Measurements from ENCODE around the gene RPF1. TPM values are rescaled to one million over a fixed set of nuclear protein-coding genes. Genes with fewer than 3 reads are reported as not detected.

The RPF1 gene
- total and polyA plus RNA-seq, 2 of the 4 experiments (the other 2 are of a cell fraction): 28.4 to 30.3 TPM

DNA sequence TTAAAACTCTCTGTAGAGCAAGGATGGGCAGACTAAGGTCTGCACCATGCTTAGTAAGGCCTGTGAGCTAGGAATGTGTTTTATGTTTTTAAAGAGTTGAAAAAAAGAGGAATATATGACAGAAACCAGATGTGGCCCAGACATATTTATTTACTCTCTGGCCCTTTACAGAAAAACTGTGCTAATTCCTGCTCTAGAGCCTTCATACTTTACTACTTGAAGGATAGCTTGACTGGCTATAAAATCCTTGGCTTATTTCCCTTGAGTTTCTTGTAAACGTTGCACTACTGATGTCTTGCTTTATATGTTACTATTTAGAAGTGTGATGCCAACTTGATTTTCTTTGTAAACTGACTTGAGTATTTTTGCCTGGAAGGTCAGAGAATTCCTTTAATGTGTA, 61.7 kb downstream of the RPF1 start:
- TF ChIP-seq RFX5 (IDR thresholded peaks at IDR 0.05; ENCODE audit: low read depth, low read length): no peak
- TF ChIP-seq NFE2L2 (IDR thresholded peaks at IDR 0.05; ENCODE audit: low read depth, low read length): no peak
- TF ChIP-seq RCOR1 (IDR thresholded peaks at IDR 0.05; ENCODE audit: insufficient replicate concordance, low read length): no peak
- TF ChIP-seq, protein P1, sequence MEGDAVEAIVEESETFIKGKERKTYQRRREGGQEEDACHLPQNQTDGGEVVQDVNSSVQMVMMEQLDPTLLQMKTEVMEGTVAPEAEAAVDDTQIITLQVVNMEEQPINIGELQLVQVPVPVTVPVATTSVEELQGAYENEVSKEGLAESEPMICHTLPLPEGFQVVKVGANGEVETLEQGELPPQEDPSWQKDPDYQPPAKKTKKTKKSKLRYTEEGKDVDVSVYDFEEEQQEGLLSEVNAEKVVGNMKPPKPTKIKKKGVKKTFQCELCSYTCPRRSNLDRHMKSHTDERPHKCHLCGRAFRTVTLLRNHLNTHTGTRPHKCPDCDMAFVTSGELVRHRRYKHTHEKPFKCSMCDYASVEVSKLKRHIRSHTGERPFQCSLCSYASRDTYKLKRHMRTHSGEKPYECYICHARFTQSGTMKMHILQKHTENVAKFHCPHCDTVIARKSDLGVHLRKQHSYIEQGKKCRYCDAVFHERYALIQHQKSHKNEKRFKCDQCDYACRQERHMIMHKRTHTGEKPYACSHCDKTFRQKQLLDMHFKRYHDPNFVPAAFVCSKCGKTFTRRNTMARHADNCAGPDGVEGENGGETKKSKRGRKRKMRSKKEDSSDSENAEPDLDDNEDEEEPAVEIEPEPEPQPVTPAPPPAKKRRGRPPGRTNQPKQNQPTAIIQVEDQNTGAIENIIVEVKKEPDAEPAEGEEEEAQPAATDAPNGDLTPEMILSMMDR (conservative IDR thresholded peaks at IDR 0.05; ENCODE audit: low read depth, low read length): no peak
- TF ChIP-seq, protein P2, sequence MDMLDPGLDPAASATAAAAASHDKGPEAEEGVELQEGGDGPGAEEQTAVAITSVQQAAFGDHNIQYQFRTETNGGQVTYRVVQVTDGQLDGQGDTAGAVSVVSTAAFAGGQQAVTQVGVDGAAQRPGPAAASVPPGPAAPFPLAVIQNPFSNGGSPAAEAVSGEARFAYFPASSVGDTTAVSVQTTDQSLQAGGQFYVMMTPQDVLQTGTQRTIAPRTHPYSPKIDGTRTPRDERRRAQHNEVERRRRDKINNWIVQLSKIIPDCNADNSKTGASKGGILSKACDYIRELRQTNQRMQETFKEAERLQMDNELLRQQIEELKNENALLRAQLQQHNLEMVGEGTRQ (IDR thresholded peaks at IDR 0.05; ENCODE audit: low read depth, low read length): no peak
- TF ChIP-seq FOS (IDR thresholded peaks at IDR 0.05; ENCODE audit: low read depth, low read length): no peak
- no peak for TF ChIP-seq MXI1 (IDR thresholded peaks at IDR 0.05; ENCODE audit: borderline replicate concordance, low read depth, low read length)
- no peak for TF ChIP-seq MAFK (IDR thresholded peaks at IDR 0.05; ENCODE audit: low read depth, low read length)
- TF ChIP-seq, protein P3, sequence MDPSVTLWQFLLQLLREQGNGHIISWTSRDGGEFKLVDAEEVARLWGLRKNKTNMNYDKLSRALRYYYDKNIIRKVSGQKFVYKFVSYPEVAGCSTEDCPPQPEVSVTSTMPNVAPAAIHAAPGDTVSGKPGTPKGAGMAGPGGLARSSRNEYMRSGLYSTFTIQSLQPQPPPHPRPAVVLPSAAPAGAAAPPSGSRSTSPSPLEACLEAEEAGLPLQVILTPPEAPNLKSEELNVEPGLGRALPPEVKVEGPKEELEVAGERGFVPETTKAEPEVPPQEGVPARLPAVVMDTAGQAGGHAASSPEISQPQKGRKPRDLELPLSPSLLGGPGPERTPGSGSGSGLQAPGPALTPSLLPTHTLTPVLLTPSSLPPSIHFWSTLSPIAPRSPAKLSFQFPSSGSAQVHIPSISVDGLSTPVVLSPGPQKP (IDR thresholded peaks at IDR 0.05; ENCODE audit: borderline replicate concordance, low read depth, low read length): no peak
- no peak for TF ChIP-seq CEBPB (IDR thresholded peaks at IDR 0.05; ENCODE audit: low read depth, low read length)
- no peak for TF ChIP-seq RAD21 (IDR thresholded peaks at IDR 0.05; ENCODE audit: low read length)
- no peak for TF ChIP-seq BHLHE40 (IDR thresholded peaks at IDR 0.05; ENCODE audit: low read depth, low read length)
- no peak for TF ChIP-seq SMC3 (IDR thresholded peaks at IDR 0.05; ENCODE audit: low read depth, low read length)
- intact Hi-C loops (cut with micrococcal nuclease) (loop anchor here (2.0 kb wide), 1 partner anchor 98 kb away; no protein-coding TSS in a partner anchor), dilution Hi-C loops (cut with HindIII; ENCODE audit: low sequenced_read_pairs, unreplicated experiment) (no loop called here), in situ Hi-C loops (cut with MboI; ENCODE audit: low sequenced_read_pairs) (no loop called here)
- no peak overlapping the region for H2BK120ac ChIP-seq (ENCODE audit: low read depth, low read length)
- H3K36me3 ChIP-seq (ENCODE audit: control insufficient read depth, insufficient read depth, low read length): peaks cover 2% of the 10 kb centered on the region; the same call in 1 of the 2 replicates
- no peaks in the 10 kb centered on the region for H3K9me1 ChIP-seq (ENCODE audit: insufficient read depth, low read length)
- WGBS, 2 experiments (ENCODE audit: extremely low coverage in 2 of 2, insufficient read length in 1 of 2): no CpG with 5 or more reads among the region's 1 CpG
- DNase-seq (no peak), ATAC-seq (ENCODE audit: low read depth) (no peak; the same call in none of the 2 replicates)
- H3K23ac ChIP-seq (ENCODE audit: low read depth, low read length): no peak overlapping the region
- no peak overlapping the region for H2BK20ac ChIP-seq (ENCODE audit: low read depth, low read length)
- no peaks in the 10 kb centered on the region for H3K9me3 ChIP-seq (ENCODE audit: control insufficient read depth, insufficient read depth, low read length)
- no peak overlapping the region for H2AFZ ChIP-seq (replicated peaks; ENCODE audit: low read length, poor library complexity)
- H4K91ac ChIP-seq (ENCODE audit: insufficient read depth, low read depth, low read length): no peak overlapping the region
- no peak overlapping the region for H3K56ac ChIP-seq (ENCODE audit: extremely low read depth, insufficient read depth, low read length)
- ChIA-PET CTCF (interaction anchor here (0.6 kb wide), 1 partner anchor 13 kb away, joined by 3 read pairs; no protein-coding TSS in a partner anchor), POLR2A (ENCODE audit: unreplicated experiment) (no interaction called here)
- no TSS peak for BruUV-seq (replicated peaks)
- no peak overlapping the region for H3K18ac ChIP-seq (ENCODE audit: low read depth, low read length)
- H4K5ac ChIP-seq (ENCODE audit: low read depth, low read length): no peak overlapping the region
- H3K14ac ChIP-seq (replicated peaks; ENCODE audit: low read depth, low read length): no peak overlapping the region; the same call in 1 of the 2 replicates
- no peaks in the 10 kb centered on the region for H3K27me3 ChIP-seq (ENCODE audit: control insufficient read depth, insufficient read depth, low read length)
- no peaks in the 10 kb centered on the region; a peak in 1 of 4 replicates for H3K79me1 ChIP-seq (ENCODE audit: low read depth in 1 of 2, low read length in 2 of 2)
- H3K4me3 ChIP-seq (ENCODE audit: insufficient read depth, low read depth, low read length): no peak overlapping the region
- H2BK15ac ChIP-seq (ENCODE audit: low read depth, low read length): no peak overlapping the region
- H3K4me2 ChIP-seq (ENCODE audit: low read depth, low read length): no peak overlapping the region
- no peak overlapping the region for H3K4ac ChIP-seq (ENCODE audit: low read depth, low read length)
- H3K27ac ChIP-seq (ENCODE audit: insufficient read depth, low read length): no peak overlapping the region
- H4K20me1 ChIP-seq (ENCODE audit: insufficient read depth, low read length): no peaks in the 10 kb centered on the region
- no peaks in the 10 kb centered on the region for H3K4me1 ChIP-seq (ENCODE audit: control insufficient read depth, insufficient read depth, low read length)
- no peak overlapping the region for H2AK9ac ChIP-seq (replicated peaks; ENCODE audit: low read depth, low read length, poor library complexity)
- H4K8ac ChIP-seq (ENCODE audit: low read depth in 2 of 2, low read length in 2 of 2): no peak overlapping the region
- no peak overlapping the region for H2AK5ac ChIP-seq (ENCODE audit: low read depth, low read length)
- no peak overlapping the region for H3K9ac ChIP-seq (ENCODE audit: low read depth, low read length)
- H2BK5ac ChIP-seq (ENCODE audit: low read depth, low read length, poor library complexity, severe bottlenecking): no peak overlapping the region

All from IMR-90 (cell line).